HG02938 (cell line): ENCODE results near the gene CDKAL1.
"Not testable (repeated sequence)": the region's sequence is repeated elsewhere in the genome, so short reads cannot be mapped to it uniquely, and the experiment has no call there.

Experiments used
- ATAC-seq: cut with Tn5 transposase; IDR thresholded peaks from one replicate; pipeline ENCODE4 v1.9.1; 2021; ENCODE audit warnings: mild to moderate bottlenecking, moderate library complexity; ENCODE audit not compliant: unreplicated experiment

CDKAL1 gene

DNA sequence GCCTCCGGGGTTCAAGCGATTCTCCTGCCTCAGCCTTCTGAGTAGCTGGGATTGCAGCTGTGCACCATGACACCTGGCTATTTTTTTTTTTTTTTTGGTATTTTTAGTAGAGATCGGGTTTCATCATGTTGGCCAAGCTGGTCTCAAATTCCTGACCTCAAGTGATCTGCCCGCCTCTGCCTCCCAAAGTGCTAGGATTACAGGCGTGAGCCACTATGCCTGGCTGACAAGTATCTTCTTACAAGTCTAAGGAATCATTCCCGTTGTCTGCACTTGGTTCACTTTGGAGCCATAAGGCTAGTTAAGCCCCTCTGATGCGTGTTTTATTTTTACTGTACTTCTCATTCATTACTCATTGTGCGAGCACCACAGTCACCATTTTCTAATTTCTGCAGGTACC lies 198.1 kb downstream of the CDKAL1 start:
- not testable (repeated sequence) for ATAC-seq

GRCh38 chr6:20732896-20733295 lies 198.6 kb downstream of the CDKAL1 start:
- ATAC-seq = no peak

DNA sequence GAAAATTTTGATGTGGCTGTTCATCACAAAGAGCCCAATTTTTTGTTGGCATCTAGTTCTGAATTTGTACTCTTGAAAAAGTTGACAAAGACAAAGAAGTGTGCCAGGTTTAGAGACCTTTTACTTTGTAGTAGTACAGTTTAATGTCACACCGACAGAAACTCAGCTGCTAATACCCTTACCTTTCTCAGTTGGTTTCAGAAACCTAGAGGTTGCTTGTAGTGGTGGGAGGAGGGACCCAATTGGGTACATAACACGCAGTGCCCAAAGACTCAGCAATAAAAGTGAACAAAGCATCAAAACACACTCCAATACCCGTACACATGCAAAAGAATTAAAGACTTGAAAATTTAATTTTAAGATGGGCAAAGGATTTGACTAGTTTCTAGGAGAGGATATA lies 203.7 kb downstream of the CDKAL1 start:
- no peak for ATAC-seq

DNA sequence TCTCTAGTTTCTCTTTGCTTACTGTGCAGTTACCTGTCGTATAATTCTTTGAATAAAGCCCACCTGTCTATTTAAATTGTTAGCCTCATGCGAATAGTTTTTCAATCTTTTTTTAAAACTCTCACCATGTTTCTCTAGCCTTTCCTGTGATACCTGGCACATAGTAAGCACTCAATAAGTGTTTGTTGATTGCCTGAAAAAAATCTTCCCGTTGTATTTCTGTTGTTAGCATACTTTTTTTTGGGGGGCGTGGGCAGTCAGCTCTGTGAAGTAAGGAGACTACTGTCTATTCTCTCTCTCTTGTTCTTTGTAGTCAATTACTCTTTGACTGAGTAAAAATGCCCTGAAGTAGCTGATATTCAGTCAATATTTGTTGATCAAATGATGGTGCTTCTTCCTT lies 205.8 kb downstream of the CDKAL1 start:
- ATAC-seq = no peak

DNA sequence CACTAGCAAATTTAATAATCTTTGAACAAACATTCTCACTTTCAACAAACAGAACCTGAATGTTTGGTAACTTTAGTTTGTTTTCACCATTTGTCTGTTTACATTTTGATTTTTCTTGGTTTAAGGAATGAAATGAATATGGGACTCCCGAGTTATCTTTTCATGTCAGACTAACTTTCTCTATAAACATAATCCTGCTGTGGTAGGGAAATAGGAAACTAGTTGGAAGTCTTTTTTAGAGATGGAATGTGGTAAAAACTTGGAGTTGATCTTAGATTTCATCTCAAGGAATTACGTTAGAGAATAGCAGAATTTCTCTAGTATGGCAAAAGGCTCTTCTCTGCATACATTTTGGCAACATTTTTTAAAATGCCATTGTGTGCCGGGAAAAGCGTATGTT lies 206.5 kb downstream of the CDKAL1 start:
- no peak for ATAC-seq

DNA sequence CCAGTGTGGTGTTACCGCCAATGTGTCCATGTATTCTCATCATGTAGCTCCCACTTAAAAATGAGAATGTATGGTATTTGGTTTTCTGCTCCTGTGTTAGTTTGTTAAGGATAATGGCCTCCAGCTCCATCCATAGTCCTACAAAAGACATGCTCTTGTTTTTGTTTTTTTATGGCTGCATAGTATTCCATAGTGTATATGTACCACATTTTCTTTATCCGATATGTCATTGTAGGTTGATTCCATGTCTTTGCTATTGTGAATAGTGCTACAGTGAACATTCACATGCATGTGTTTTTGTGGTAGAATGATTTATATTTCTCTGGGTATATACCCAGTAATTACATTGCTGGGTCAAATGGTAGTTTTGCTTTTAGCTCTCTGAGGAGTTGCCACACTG lies 207.2 kb downstream of the CDKAL1 start:
- no peak for ATAC-seq

- ATAC-seq = no peak
These were observed 210.8 kb downstream of the CDKAL1 start for GRCh38 chr6:20744911-20745557.

DNA sequence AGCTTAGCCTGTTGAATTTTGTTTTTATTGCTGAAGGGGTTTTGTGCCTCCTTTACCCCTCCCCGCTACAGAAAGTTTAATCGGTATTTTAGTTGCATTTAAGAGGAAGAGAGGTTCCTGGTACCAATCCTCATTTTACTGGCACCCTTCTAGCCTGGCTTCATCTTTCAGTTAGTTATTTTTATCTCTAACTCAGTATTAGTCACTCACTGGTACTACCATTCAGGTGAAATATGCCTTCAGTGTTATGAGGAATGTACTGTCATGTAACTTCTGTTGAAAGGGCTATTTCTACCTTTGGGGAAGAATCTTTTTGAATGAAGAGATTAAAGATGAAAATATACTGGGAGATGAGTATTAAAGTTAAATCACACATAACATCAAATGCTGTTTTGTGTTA lies 211.8 kb downstream of the CDKAL1 start:
- no peak for ATAC-seq

- no peak for ATAC-seq
These were observed 212.7 kb downstream of the CDKAL1 start for GRCh38 chr6:20746805-20747558.

GRCh38 chr6:20747991-20748390 lies 213.7 kb downstream of the CDKAL1 start:
- no peak for ATAC-seq

DNA sequence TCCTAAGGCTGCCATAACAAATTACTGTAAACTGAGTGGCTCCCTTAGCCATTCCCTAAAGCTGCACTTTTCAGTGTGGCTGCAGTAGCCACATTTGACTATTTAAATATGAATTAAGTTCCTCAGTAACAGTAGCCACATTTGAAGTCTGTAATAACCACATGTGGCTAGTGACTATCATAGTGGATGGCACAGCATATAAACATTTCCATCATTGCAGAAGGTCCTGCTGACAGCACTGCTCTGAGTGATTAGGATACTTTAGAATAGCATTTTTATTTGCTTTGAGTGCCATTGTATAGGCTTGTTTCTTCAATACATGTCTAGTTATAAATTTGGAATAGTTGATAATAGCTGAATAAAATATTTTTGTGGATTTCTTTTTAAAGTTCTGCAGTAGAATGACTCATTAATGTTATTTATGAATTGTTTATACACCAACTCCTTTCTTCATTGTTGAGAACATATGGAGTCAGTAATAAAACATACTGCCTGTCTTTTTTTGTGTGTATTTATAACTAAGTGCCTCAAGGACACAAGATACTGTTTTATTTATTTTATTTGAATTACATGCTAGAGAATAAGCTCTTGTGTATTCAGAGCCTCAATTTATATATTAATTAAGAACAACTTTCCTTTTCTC lies 217.2 kb downstream of the CDKAL1 start:
- no peak for ATAC-seq

- no peak for ATAC-seq
These were observed 221.4 kb downstream of the CDKAL1 start for GRCh38 chr6:20755631-20756030.

- ATAC-seq = not testable (repeated sequence)
These were observed 222.4 kb downstream of the CDKAL1 start for GRCh38 chr6:20756584-20757147.

GRCh38 chr6:20757761-20758160 lies 223.5 kb downstream of the CDKAL1 start:
- ATAC-seq = no peak

GRCh38 chr6:20763296-20763695 lies 229.0 kb downstream of the CDKAL1 start:
- ATAC-seq = no peak

GRCh38 chr6:20769631-20770030 lies 235.4 kb downstream of the CDKAL1 start:
- no peak for ATAC-seq

DNA sequence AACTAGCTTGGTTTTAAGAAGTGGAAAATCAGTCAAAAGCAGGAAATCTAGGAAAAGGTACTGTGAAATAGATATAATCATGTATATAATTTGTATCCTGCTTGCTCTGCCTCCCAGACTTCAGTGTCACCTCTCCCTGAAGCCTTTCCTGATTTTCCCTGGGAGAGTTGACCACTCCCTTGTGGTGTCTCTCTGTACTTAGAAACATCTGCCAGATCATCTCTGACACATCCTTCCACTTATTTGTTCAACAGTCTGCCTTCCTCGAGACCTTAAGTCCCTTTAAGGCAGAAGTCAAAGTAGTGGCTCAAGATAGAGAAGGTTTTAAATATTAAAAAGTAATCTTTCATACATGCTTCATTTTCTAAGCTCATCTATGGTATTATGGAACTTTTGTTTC lies 236.5 kb downstream of the CDKAL1 start:
- no peak for ATAC-seq

- ATAC-seq = no peak
These were observed 237.2 kb downstream of the CDKAL1 start for GRCh38 chr6:20771409-20771808.

- no peak for ATAC-seq
These were observed 239.6 kb downstream of the CDKAL1 start for GRCh38 chr6:20773822-20774221.

DNA sequence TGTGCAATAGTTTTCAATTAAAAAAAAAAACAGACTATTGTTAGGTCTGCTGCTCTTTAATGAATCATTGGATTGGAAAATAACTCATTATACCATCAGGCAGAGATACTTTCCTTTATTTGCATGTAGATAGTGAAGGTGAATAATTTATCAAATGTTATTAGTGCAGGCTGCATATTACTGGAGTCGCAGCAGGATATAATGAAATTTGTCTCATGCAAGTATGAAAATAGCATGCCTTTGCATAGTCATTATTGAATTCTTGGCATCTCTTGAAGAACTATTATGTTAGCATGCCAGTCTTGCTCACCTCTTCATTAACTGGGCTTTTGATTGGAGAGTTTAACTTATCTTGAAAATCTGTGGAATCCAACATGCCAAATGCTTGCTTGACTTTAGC lies 241.7 kb downstream of the CDKAL1 start:
- ATAC-seq = no peak

- no peak for ATAC-seq
These were observed 243.5 kb downstream of the CDKAL1 start for GRCh38 chr6:20777801-20778200.

GRCh38 chr6:20778459-20778858 lies 244.2 kb downstream of the CDKAL1 start:
- no peak for ATAC-seq
